ENCODE results near the gene CHRNA7.
"Not testable (repeated sequence)": the region's sequence is repeated elsewhere in the genome, so short reads cannot be mapped to it uniquely, and the experiment has no call there.

Gene CHRNA7

DNA sequence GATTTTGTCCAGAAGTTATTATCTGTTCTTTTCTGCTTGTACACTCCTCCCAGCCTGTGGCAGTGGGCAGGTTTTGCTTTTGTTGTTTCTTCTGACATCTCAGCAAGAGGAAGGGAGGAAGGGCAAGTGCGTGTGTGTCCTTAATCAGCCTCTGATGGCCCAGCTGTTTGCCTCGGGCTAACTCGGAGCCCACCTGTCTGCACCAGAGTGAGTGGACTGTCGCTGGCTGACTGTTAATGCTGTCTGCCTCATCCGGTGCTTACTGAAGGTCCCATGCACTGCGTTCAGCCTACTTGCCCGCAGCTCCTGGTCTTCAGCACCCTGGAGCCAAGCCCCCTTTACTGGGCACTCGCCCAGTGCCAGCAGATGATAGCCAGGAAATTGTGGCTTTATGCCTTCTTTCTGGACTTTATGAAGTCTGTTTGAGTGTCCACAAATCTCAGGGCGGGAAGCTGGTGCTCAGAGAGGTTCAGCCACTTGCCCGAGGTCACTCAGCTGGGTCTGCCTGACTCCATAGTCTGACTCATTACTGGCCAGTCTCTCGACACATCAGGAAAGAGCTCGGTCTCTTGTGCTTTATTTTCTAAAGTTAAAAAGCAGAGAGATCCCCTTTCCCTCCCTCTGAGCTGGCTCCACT lies 89.5 kb downstream of the CHRNA7 start:
- no peak for DNase-seq (ENCODE audit: low read depth, low spot score)

- DNase-seq (ENCODE audit: low read depth, low spot score): no peak
Observed at GRCh38 chr15:32120577-32121383, 90.5 kb downstream of the CHRNA7 start.

GRCh38 chr15:32121384-32121695 lies 91.0 kb downstream of the CHRNA7 start:
- DNase-seq (ENCODE audit: low read depth, low spot score): no peak

- no peak for DNase-seq (ENCODE audit: low read depth, low spot score)
Observed at GRCh38 chr15:32122013-32122412, 91.7 kb downstream of the CHRNA7 start.

- DNase-seq (ENCODE audit: low read depth, low spot score): no peak
Observed at GRCh38 chr15:32123473-32123872, 93.2 kb downstream of the CHRNA7 start.

DNA sequence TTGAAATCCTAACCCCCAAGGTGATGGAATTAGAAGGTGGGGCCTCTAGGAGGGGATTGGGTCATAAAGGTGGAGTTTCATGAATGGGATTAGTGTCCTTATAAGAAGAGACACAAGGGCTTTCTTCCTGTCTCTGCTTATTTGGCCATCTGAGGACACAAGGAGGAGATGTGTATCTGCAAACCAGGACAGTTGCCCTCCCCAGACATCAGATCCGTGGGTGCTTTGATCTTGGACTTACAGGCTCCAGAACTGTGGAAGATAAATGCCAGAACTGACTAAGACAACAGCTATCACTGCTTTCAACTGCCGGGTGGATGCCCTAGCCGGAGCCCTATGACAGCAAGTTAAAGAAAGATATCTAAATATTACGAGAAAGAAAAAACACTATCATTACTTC lies 94.4 kb downstream of the CHRNA7 start:
- DNase-seq (ENCODE audit: low read depth, low spot score): no peak

DNA sequence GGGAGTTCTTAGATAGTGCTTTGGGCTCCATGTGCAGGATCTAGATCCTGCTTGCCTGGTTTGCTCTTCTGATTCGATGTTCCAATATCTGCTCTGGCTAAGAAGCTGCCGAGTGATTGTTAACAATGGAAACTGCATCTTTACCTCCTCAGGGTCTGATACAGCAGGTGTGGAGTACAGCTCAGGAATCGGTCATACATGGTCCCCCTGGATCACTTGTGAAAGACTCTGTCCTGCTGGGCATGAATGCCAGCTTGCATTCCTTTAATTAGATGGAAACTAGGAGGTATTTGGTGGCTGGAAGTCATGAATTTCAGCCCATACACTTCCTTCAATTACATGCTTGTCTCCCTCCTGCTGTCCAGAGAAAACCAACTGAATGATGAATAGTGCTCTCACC lies 95.3 kb downstream of the CHRNA7 start:
- no peak for DNase-seq (ENCODE audit: low read depth, low spot score)

DNA sequence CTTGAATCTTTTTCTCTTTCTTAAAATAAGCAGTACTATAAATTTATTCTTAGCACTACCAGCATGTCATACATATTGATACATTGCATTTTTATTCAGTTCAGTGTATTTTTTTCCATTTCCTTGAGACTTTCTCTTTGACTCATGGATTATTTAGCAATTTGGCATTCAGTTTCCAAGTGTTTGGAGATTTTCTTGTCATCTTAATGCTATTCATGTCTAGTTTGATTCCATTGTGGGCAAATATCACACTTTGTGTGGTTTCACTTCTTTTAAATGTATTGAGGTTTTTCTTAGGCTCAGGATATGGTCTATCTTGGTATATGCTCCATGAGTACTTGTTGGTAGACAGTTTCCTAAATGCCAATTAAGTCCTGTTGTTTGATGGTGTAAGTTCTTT lies 99.5 kb downstream of the CHRNA7 start:
- DNase-seq (ENCODE audit: low read depth, low spot score): no peak

GRCh38 chr15:32130823-32131222 lies 100.5 kb downstream of the CHRNA7 start:
- no peak for DNase-seq (ENCODE audit: low read depth, low spot score)

DNA sequence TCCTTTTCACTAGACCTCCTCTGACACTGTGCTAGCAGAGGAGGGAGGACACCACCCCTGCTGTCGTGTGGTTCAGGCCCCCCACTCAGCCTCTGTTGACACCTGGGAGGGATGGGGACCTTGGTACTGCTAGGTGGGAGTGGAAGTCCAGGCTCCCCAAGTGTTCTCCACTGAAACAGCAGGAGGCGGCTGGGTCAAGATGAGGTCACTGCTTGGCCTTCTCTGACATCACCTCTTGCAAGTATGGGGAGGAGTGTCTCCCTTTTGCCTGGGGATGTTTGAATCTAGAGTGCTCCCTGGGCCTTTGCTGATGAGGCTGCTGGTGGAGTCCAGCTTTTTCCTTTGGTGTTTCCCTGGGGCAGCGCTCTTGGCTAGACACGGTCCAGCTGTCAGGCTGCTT lies 101.5 kb downstream of the CHRNA7 start:
- DNase-seq (ENCODE audit: low read depth, low spot score): no peak

- DNase-seq (ENCODE audit: low read depth, low spot score): no peak
Observed at GRCh38 chr15:32132859-32133258, 102.5 kb downstream of the CHRNA7 start.

GRCh38 chr15:32134842-32135241 lies 104.5 kb downstream of the CHRNA7 start:
- no peak for DNase-seq (ENCODE audit: low read depth, low spot score)

DNA sequence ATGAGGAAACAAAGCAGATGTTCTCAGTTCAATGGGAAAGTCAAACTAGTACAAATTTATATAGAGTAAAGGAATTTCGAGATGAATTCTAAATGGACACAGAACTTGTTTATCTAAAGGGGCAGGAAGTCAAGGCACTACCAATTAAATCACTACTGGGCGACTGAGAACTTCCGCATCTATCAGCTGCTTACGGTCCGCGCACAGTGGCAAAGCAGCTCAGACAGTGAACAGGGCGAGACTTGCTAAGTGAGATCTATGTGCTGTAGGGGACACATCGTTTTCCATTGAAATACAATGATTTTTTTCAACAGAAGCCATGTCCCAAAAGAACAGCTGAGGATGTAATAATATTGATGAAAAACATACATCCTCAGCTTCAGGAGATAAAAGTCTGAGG lies 105.0 kb downstream of the CHRNA7 start:
- no peak for DNase-seq (ENCODE audit: low read depth, low spot score)

DNA sequence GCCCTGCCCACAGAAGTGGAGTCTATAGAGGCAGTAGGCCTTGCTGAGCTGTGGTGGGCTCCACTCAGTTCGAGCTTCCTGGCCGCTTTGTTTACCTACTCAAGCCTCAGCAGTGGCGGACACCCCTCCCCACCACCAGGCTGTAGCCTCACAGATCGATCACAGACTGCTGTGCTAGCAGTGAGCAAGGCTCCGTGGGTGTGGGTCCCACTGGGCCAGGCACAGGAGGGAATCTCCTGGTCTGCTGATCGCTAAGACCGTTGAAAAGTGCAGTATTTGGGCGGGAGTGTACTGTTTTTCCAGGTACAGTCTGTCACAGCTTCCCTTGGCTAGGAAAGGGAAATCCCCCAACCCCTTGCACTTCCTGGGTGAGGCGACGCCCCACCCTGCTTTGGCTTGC lies 115.2 kb downstream of the CHRNA7 start:
- not testable (repeated sequence) for DNase-seq (ENCODE audit: low read depth, low spot score)

DNA sequence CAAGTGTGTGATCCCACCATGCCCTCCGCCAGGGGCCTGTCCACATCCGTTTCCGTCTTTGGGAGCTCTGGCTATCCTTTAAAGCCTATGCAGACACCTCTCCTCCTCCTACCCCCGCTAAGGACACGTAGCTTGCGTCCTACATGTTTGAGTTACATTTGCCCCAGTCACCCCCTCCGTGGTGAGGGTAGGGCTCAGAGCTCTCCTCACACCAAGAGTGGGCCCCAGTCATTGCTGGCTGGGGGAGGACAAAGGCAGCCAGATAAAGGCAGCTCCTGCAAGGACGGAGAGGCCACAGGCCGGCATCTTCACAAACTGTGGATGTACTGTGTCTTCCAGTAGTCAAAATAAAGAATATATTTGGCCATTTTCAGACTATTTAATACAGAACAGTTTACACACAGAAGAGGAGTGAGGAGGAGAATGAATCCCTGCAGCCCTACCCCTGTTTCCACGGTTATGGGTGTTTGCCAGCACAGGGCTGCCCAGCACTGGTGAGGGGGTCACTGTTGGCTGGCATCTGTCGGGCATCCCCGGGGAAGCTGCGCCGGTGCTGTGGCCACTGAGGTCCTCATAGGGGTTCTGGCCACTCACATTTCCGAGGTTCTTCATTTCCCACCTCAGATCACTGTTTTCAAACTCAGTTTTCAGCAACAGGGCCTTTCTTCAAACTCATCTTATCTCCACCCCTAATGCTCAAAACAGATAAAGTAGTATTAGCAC lies 118.7 kb downstream of the CHRNA7 start:
- DNase-seq (ENCODE audit: low read depth, low spot score): no peak

GRCh38 chr15:32152574-32152973 lies 122.3 kb downstream of the CHRNA7 start:
- no peak for DNase-seq (ENCODE audit: low read depth, low spot score)

DNA sequence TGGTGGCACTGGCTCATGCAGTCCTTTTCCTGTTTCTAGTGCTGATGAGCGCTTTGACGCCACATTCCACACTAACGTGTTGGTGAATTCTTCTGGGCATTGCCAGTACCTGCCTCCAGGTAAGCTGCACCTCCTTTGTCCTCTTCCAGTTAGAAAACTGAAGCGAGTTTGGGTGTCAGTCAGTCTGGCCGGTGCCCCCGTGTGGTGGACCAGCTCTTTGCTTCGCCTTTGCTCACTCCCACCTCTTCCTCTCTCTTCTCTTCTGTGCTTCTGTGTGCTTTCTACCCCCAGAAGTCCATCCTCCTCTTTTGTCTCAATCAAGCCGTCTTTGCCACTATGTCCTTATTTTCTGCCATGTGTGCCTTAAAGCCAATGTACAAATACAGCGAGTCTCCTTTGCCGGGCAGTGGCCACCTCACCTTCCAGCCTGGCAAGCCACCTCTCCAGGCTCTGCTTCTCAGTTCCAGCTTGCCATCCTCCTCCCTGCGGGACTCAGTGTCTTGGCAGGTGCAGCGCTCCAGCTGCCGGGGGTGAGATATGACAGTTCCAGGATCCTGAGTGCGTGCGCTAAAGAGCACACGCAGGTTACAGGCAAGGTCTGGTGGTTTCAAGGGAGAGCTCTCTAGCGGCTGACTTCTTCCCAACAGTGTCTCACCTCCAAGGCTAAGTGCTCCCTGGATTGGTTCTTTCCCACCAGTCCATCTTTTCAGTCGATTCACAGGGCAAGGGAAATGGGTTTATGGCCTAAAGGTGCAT lies 123.7 kb downstream of the CHRNA7 start:
- DNase-seq (ENCODE audit: low read depth, low spot score): not testable (repeated sequence)

DNA sequence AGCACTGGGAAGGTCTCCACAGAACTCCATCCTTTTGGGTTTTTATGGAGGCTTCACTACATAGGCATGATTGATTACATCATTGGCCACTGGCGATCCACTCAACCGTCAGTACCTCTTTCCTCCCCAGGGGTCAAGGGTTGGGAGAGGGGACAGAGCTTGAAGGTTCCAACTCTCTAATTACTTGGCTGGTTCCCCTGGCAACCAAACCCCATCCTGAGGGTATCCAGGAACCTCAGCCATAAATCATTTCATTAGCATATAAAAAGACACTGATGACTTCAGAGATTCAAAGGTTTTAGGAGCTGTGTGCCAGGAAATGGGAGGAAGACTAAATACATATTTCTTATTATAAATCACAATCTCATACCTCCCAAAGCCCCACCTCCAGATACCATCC lies 131.8 kb downstream of the CHRNA7 start:
- DNase-seq (ENCODE audit: low read depth, low spot score): not testable (repeated sequence)

GRCh38 chr15:32164065-32164464 lies 133.8 kb downstream of the CHRNA7 start:
- DNase-seq (ENCODE audit: low read depth, low spot score): not testable (repeated sequence)

DNA sequence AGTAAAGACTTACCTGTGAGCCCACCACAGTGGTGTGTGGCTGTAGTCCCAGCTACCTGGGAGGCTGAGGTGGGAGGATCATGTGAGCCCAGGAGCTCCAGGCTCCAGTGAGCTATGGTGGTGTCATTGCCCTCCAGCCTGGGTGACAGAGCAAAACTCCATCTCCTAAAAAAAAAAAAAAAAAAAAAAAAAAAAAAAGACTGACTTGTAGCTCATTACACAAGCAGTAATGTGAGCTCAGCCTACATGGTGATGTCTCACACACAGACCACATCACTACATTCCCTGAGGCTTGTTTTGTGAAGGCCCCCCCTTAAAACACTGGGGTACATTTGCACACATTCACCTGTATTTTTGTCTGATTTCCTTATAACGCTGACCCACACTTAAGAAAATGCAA lies 134.4 kb downstream of the CHRNA7 start:
- not testable (repeated sequence) for DNase-seq (ENCODE audit: low read depth, low spot score)

DNA sequence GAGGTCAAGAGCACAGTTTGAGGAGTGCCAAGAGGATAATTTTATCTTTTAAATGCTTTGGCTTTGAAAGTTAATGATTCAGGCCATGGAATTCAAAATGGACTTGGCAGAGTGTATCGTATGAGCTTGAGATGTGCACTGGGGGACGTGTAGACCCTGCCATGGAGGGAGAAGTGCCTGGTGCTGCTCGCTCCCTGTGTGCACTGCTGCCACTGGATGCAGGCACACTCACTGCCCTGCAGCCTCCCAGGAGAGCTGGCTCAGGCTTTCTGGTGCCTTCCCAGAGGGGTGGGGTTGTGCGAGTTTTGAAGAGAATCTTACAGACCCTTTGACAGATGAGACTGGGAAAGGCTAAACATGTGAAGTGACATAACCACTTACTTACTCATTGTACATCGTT lies 135.5 kb downstream of the CHRNA7 start:
- not testable (repeated sequence) for DNase-seq (ENCODE audit: low read depth, low spot score)

DNA sequence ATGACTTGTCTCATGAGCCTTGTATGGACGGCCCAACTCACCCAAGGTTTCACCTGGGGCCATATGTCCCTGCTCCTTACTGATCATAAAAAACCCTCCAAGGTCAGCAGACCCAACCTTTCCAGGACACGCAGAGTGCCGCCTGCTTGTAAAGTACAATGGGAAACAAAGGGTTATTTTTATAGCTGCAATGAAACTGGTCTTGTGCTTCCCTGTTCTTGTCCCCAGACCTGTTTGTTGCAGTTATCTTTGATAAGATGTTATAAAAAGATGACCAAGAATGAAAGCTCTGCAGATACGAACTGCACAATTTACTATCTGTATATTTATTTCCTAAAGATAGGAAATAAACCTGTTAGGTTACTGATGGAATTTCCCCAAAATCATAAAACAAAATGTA lies 136.0 kb downstream of the CHRNA7 start:
- not testable (repeated sequence) for DNase-seq (ENCODE audit: low read depth, low spot score)

Data from astrocyte of the hippocampus (primary cell).